ENCODE measurements around the gene TMEM63C. TPM values are rescaled to one million over a fixed set of nuclear protein-coding genes. Genes with fewer than 3 reads are reported as not detected.
A peak's percentile ranks its signal among the peaks of the same experiment; 100 is the strongest.

TMEM63C gene
- total RNA-seq, 2 experiments from 2014 or later = 3.3 to 3.6 TPM

DNA sequence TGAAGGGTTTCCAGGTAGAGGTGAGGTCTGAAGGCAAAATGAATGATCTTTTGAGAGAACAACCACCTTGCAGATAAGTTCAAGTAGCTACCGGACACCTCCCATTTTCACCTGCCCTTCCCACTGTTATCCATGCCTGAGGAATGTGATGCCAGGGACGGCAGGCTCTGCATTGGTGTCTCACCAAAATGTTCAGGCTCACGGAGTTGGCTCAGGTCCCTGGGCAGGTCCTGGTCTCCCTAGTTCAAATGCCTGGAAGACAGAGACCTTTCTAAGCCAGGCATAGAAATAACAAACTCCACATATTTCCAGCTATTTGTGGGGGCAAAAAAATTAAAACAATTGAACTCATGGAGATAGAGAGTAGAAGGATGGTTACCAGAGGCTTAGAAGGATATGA lies 36.0 kb downstream of the TMEM63C start:
- no peak for ATAC-seq
- peaks cover 13% of the 10 kb centered on the region for H3K27me3 Mint-ChIP-seq
- no peak overlapping the region for H3K4me3 Mint-ChIP-seq
- POLR2A ChIA-PET = no interaction called here
- TF ChIP-seq, protein P1, sequence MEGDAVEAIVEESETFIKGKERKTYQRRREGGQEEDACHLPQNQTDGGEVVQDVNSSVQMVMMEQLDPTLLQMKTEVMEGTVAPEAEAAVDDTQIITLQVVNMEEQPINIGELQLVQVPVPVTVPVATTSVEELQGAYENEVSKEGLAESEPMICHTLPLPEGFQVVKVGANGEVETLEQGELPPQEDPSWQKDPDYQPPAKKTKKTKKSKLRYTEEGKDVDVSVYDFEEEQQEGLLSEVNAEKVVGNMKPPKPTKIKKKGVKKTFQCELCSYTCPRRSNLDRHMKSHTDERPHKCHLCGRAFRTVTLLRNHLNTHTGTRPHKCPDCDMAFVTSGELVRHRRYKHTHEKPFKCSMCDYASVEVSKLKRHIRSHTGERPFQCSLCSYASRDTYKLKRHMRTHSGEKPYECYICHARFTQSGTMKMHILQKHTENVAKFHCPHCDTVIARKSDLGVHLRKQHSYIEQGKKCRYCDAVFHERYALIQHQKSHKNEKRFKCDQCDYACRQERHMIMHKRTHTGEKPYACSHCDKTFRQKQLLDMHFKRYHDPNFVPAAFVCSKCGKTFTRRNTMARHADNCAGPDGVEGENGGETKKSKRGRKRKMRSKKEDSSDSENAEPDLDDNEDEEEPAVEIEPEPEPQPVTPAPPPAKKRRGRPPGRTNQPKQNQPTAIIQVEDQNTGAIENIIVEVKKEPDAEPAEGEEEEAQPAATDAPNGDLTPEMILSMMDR (IDR thresholded peaks at IDR 0.05) = no peak
- H3K36me3 Mint-ChIP-seq (ENCODE audit: low read depth) = no peaks in the 10 kb centered on the region
- intact Hi-C loops (cut with micrococcal nuclease) = loop anchor here (10.0 kb wide), 1 partner anchor 63 kb away; no protein-coding TSS in a partner anchor
- no peaks in the 10 kb centered on the region for H3K4me1 Mint-ChIP-seq (ENCODE audit: low read depth)
- CTCF ChIA-PET = interaction anchor here (1.8 kb wide), 1 partner anchor 65 kb away, joined by 7 read pairs; no protein-coding TSS in a partner anchor
- no peak overlapping the region for H3K27ac Mint-ChIP-seq
- no peaks in the 10 kb centered on the region for H3K9me3 Mint-ChIP-seq
- no peak for DNase-seq

DNA sequence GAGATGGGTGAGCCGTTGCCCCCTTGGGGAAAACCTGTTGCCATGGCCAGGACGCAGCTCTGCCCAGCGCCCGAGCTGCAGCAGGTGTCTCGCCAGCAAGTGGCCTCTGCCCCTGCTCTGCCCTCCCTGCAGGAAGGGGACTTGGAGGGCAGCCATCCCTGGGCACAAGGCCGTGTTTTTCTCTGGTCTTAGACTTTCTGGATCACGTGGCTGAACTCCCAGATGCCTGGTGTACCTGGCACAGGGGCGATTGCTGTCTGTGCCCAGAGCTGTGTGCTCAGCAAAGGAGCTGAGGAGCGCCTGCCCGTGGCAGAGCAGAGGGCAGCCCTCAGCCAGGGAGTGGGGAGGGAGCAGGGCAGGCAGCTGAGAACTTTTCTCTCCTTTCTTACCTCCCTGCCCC lies 38.0 kb downstream of the TMEM63C start:
- CTCF ChIA-PET = no interaction called here
- DNase-seq = no peak
- no peaks in the 10 kb centered on the region for H3K9me3 Mint-ChIP-seq
- no peak overlapping the region for H3K27ac Mint-ChIP-seq
- peaks cover 8% of the 10 kb centered on the region for H3K27me3 Mint-ChIP-seq
- intact Hi-C loops (cut with micrococcal nuclease) = loop anchor here (10.0 kb wide), 1 partner anchor 65 kb away; no protein-coding TSS in a partner anchor
- POLR2A ChIA-PET = no interaction called here
- no peak for ATAC-seq
- TF ChIP-seq, protein P1 (IDR thresholded peaks at IDR 0.05) = no peak
- H3K4me1 Mint-ChIP-seq (ENCODE audit: low read depth) = no peaks in the 10 kb centered on the region
- H3K36me3 Mint-ChIP-seq (ENCODE audit: low read depth) = no peaks in the 10 kb centered on the region
- no peak overlapping the region for H3K4me3 Mint-ChIP-seq

DNA sequence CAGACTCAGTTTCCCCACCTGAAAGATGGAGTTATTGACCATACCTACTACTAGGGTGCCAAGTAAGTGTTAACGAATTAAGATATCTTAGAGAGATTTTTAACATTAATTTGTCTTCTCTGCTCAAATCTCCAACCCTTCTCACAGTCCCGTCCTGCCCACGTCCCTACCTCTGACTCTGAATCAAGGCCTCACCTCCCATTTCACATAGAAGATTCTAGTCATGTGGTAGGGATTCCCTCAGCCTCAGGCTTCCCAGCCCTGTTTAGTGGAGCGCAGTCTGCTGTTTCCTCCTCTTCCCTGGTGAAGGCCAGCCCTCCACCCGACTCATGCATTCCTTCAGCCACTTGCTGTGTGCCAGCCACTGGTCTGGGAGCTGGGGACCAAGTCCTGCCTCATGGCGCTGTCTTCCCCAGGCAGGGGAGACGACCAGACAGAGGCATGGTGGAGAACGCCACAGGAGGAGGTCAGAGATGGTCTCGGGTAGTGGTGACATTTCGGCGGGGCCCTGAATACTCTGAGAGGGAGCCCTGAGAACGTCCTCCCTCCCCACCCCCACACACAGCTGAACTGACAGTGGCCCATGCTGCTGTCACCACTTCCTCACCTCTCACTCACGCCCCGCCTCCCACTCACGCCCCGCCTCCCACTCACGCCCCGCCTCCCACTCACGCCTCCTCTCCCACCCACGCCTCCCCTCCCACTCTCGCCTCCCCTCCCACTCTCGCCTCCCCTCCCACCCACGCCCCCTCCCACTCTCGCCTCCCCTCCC lies 38.8 kb downstream of the TMEM63C start:
- ChIA-PET CTCF (no interaction called here), POLR2A (no interaction called here)
- ATAC-seq (peak; percentile 37), DNase-seq (no peak)
- TF ChIP-seq, protein P1 (IDR thresholded peaks at IDR 0.05) = no peak
- Mint-ChIP-seq H3K27me3 (peaks cover 3% of the 10 kb centered on the region), H3K36me3 (ENCODE audit: low read depth) (no peaks in the 10 kb centered on the region), H3K4me3 (no peak overlapping the region), H3K9me3 (no peaks in the 10 kb centered on the region), H3K27ac (no peak overlapping the region), H3K4me1 (ENCODE audit: low read depth) (no peaks in the 10 kb centered on the region)
- intact Hi-C loops (cut with micrococcal nuclease) = no loop called here

DNA sequence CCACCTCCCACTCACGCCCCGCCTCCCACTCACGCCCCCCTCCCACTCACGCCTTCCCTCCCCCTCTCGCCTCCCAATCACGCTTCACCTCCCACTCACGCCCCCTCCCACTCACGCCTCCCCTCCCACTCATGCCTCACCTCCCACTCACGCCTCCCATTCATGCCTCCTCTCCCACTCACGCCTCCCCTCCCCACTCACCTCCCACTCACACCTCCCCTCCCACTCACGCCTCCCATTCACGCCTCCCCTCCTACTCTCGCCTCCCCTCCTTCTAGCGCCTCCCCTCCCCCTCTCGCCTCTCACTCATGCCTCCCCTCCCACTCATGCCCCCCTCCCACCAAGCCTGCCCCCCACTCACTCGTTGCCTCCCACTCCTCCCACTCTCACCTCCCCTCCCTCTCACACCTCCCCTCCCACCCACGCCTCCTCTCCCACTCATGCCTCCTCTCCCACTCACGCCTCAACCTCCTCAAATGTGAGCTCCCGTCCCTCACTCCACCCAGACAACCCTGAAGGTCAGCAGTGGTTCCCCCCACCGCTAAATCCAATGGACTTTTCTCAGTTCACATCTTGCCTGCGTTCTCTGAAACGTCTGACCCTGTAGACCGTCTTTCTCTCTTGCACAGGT lies 39.8 kb downstream of the TMEM63C start:
- H3K9me3 Mint-ChIP-seq = no peaks in the 10 kb centered on the region
- no peak for ATAC-seq
- no peak overlapping the region for H3K27ac Mint-ChIP-seq
- H3K4me1 Mint-ChIP-seq (ENCODE audit: low read depth) = no peaks in the 10 kb centered on the region
- DNase-seq = no peak
- TF ChIP-seq, protein P1 (IDR thresholded peaks at IDR 0.05) = no peak
- H3K27me3 Mint-ChIP-seq = peaks cover 3% of the 10 kb centered on the region
- CTCF ChIA-PET = no interaction called here
- H3K36me3 Mint-ChIP-seq (ENCODE audit: low read depth) = no peaks in the 10 kb centered on the region
- H3K4me3 Mint-ChIP-seq = no peak overlapping the region
- intact Hi-C loops (cut with micrococcal nuclease) = no loop called here
- POLR2A ChIA-PET = no interaction called here

Measured in activated CD8-positive, alpha-beta T cell treated with anti-CD3 and anti-CD28 coated beads for 36 hours (primary cell).